ENCODE results near the gene TCERG1. TPM values are rescaled to one million over a fixed set of nuclear protein-coding genes. Genes with fewer than 3 reads are reported as not detected.
"Not testable (repeated sequence)": the region's sequence is repeated elsewhere in the genome, so short reads cannot be mapped to it uniquely, and the experiment has no call there.

TCERG1 gene
- total RNA-seq, 1 donor from 2014 or later, result 15.5 TPM

GRCh38 chr5:146549615-146550014 lies 102.5 kb downstream of the TCERG1 start:
- ATAC-seq, result no peak
- no peak for DNase-seq
- intact Hi-C loops (cut with micrococcal nuclease), result loop anchor here (10.0 kb wide), 1 partner anchor 645 kb away; no protein-coding TSS in a partner anchor

- DNase-seq (no peak), ATAC-seq (no peak)
- intact Hi-C loops (cut with micrococcal nuclease), result no loop called here
Observed at GRCh38 chr5:146553446-146553845, 106.3 kb downstream of the TCERG1 start.

GRCh38 chr5:146556884-146557283 lies 109.8 kb downstream of the TCERG1 start:
- DNase-seq; ATAC-seq; intact Hi-C loops (cut with micrococcal nuclease): not testable (repeated sequence)

GRCh38 chr5:146560205-146560812 lies 113.2 kb downstream of the TCERG1 start:
- DNase-seq (no peak), ATAC-seq (no peak)
- intact Hi-C loops (cut with micrococcal nuclease), result no loop called here

Other genes with a start within 250 kb of the TCERG1 start
- 16.7 TPM for gene RBM27, start 243.7 kb upstream of the TCERG1 start, total RNA-seq
- gene POU4F3, start 108.5 kb upstream of the TCERG1 start, total RNA-seq, result not detected
- not detected for gene GPR151, start 68.9 kb downstream of the TCERG1 start, total RNA-seq